Stimulated activated CD8-positive, alpha-beta memory T cell treated with anti-CD3 and anti-CD28 coated beads, Interleukin-7, amount 100 ng/mL, for 48 hours (primary cell): ENCODE results near the gene PTGER2.

Experiments
- DNase-seq, 2 donors: peaks; one replicate each; pipeline ENCODE4 v3.0.0-alpha.2; 2020; ENCODE audit warnings: low read depth in 1 of 2; ENCODE audit errors: extremely low read depth in 1 of 2

The PTGER2 gene

DNA sequence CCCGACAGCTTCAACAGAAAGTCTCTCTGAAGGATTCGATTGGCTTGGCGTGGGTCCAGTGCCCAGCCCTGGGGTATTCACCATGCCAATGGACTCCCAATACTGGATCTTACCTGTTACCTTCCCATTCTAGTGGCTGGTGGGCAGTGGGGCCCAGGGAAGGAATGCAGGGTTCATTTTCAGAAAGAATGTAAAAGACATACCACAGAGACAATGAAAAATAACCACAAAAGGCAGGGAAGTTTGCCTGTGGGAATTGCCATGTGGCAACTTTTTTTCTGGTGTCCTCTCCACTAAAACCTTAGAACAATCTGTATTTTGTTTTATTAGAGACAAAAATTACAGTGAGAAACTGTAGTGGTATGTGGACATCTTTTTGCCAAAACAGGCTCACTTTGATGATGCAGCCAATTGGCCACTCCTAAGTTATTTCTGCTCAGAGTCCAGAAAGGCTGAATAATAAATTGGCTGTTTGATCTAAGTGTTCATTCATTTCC, 55.2 kb downstream of the PTGER2 start:
- DNase-seq, result no peak

GRCh38 chr14:52370406-52370935, 56.4 kb downstream of the PTGER2 start:
- DNase-seq, result no peak

GRCh38 chr14:52377940-52378339, 63.8 kb downstream of the PTGER2 start:
- no peak for DNase-seq
